ENCODE measurements around the gene EXOC6B.

DNA sequence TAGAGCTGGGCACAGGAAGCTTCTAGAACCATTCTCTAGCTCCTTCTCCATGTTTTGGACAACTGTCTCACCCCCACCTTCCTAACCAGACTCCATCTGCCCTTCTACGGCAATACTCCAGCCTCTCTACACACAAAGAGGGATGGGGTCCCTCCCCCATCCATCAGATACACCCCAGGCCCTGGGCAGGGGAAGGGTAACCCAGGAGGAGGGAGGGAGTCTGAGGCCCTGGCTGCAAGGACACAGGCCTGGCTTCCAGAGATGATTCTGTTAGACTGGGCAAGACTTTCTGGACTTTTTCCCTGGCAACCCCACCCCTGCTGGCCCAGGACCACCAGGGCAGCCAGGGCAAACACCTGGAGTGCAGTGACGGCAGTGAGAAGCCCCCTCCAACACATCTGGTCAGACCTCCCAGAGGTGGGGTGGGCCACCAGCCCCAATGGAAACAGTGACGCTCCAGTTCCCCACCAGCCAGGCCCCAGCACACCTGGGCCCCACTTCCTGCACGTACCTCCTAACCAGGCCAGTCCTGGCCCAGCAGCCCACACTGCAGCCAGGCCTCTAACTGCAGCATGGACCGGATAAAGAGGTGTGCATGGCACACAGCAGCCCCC is 684.7 kb downstream of the EXOC6B start:
- TF ChIP-seq POLR2A (IDR thresholded peaks at IDR 0.05): no peak
- TF ChIP-seq CTCF (IDR thresholded peaks at IDR 0.05): no peak
